ENCODE results near the gene NR2F1. TPM values are rescaled to one million over a fixed set of nuclear protein-coding genes. Genes with fewer than 3 reads are reported as not detected.

NR2F1 gene
- total and polyA plus RNA-seq, 2 experiments from 2014 or later: 7.3 to 19.9 TPM

- Histone ChIP-seq H2AFZ (peak overlapping the region; percentile 49), H3K4me3 (peak overlapping the region; percentile 65)
- WGBS (ENCODE audit: low lambda C conversion rate, missing lambda C conversion rate): 2% methylated on average over 36 of the region's 110 CpGs
These were observed 960 bp downstream of the NR2F1 start for GRCh38 chr5:93583768-93584595.

DNA sequence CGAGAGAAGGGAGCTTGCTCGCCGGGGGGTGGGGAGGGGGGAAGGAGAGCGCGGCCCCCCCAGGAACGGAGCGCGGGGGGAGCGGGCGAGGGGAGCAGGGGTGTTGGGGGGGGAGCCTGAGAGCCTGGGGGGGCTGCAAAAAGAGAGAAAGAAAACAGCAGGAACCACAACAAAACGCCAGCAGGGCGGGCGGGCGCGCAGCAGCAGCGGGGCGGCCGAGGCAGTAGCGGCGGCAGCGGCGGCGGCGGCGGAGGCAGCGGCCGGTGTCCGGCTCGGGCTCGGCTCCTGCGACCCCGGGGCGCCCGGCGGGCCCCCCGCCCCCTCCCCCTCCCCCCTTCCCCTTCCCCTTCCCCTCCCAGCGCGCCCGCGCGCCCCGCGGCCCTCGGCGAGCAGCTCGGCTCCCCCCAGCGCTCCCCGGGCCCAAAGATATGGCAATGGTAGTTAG lies 1.6 kb downstream of the NR2F1 start:
- H3K27me3 ChIP-seq: peaks cover 77% of the 10 kb centered on the region
- H3K79me2 ChIP-seq: peaks cover 8% of the 10 kb centered on the region
- WGBS (ENCODE audit: low lambda C conversion rate, missing lambda C conversion rate): no CpG with 5 or more reads among the region's 48 CpGs
- no peaks in the 10 kb centered on the region for H3K36me3 ChIP-seq (replicated peaks; ENCODE audit: insufficient read depth, low read depth)
- no peak for DNase-seq (ENCODE audit: low spot score)
- peaks cover 16% of the 10 kb centered on the region for H3K4me1 ChIP-seq (ENCODE audit: insufficient read depth)
- no peak for TF ChIP-seq EZH2 (IDR thresholded peaks at IDR 0.05; ENCODE audit: borderline replicate concordance)
- no peak for TF ChIP-seq EZH2phosphoT487 (IDR thresholded peaks at IDR 0.05; ENCODE audit: low read depth, severe bottlenecking, unreplicated experiment)
- TF ChIP-seq CTCF (IDR thresholded peaks at IDR 0.05; ENCODE audit: poor library complexity): no peak
- H3K4me2 ChIP-seq: peak overlapping the region; percentile 94
- no peak overlapping the region for H3K27ac ChIP-seq
- no peaks in the 10 kb centered on the region for H3K9me3 ChIP-seq (ENCODE audit: low read depth)
- peak overlapping the region; percentile 33 for H3K4me3 ChIP-seq
- no peaks in the 10 kb centered on the region for H3K9me2 ChIP-seq (replicated peaks; ENCODE audit: insufficient read depth)
- H4K20me1 ChIP-seq (ENCODE audit: insufficient read depth, poor library complexity, severe bottlenecking): peaks cover 13% of the 10 kb centered on the region
- no peak overlapping the region for H2AFZ ChIP-seq

More at GRCh38 chr5:93583768-93584595, 960 bp downstream of the NR2F1 start:
- peak; percentile 58 for DNase-seq (ENCODE audit: low spot score)
- H3K36me3 ChIP-seq (replicated peaks; ENCODE audit: insufficient read depth, low read depth): no peaks in the 10 kb centered on the region
- peaks cover 13% of the 10 kb centered on the region for H4K20me1 ChIP-seq (ENCODE audit: insufficient read depth, poor library complexity, severe bottlenecking)
- H3K79me2 ChIP-seq: peaks cover 8% of the 10 kb centered on the region
- H3K4me1 ChIP-seq (ENCODE audit: insufficient read depth): peaks cover 21% of the 10 kb centered on the region
- peak overlapping the region; percentile 50 for H3K27ac ChIP-seq
- TF ChIP-seq EZH2 (IDR thresholded peaks at IDR 0.05; ENCODE audit: borderline replicate concordance) (no peak), CTCF (IDR thresholded peaks at IDR 0.05; ENCODE audit: poor library complexity) (no peak), EZH2phosphoT487 (IDR thresholded peaks at IDR 0.05; ENCODE audit: low read depth, severe bottlenecking, unreplicated experiment) (no peak)
- H3K9me3 ChIP-seq (ENCODE audit: low read depth): no peaks in the 10 kb centered on the region
- peak overlapping the region; percentile 94 for H3K4me2 ChIP-seq
- no peaks in the 10 kb centered on the region for H3K9me2 ChIP-seq (replicated peaks; ENCODE audit: insufficient read depth)
- H3K27me3 ChIP-seq: peaks cover 77% of the 10 kb centered on the region

DNA sequence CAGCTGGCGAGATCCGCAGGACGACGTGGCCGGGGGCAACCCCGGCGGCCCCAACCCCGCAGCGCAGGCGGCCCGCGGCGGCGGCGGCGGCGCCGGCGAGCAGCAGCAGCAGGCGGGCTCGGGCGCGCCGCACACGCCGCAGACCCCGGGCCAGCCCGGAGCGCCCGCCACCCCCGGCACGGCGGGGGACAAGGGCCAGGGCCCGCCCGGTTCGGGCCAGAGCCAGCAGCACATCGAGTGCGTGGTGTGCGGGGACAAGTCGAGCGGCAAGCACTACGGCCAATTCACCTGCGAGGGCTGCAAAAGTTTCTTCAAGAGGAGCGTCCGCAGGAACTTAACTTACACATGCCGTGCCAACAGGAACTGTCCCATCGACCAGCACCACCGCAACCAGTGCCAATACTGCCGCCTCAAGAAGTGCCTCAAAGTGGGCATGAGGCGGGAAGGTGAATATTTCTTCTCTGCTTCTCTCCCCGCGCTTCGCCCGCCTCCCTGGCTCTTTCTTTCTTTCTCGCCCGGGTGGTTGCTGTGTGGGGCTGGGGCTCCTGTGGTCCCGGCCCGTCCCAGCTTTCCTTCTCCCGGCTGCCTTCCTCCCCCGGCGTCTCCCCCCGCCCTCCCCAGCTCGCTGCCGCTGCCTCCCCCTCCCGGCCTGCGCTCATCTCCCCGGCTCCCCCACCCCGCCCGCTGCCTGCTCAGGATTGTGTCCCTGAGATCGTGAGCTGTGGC lies 2.2 kb downstream of the NR2F1 start:
- H3K27me3 ChIP-seq: peaks cover 77% of the 10 kb centered on the region

More for the DNA sequence above, 2.2 kb downstream of the NR2F1 start:
- peak; percentile 24 for TF ChIP-seq EZH2phosphoT487 (IDR thresholded peaks at IDR 0.05; ENCODE audit: low read depth, severe bottlenecking, unreplicated experiment)
- TF ChIP-seq EZH2 (IDR thresholded peaks at IDR 0.05; ENCODE audit: borderline replicate concordance): no peak
- Histone ChIP-seq H3K36me3 (replicated peaks; ENCODE audit: insufficient read depth, low read depth) (no peaks in the 10 kb centered on the region), H3K4me3 (peak overlapping the region; percentile 21), H3K4me1 (ENCODE audit: insufficient read depth) (peaks cover 10% of the 10 kb centered on the region), H3K9me3 (ENCODE audit: low read depth) (no peaks in the 10 kb centered on the region), H3K9me2 (replicated peaks; ENCODE audit: insufficient read depth) (no peaks in the 10 kb centered on the region), H4K20me1 (ENCODE audit: insufficient read depth, poor library complexity, severe bottlenecking) (peaks cover 13% of the 10 kb centered on the region), H2AFZ (no peak overlapping the region), H3K4me2 (peak overlapping the region; percentile 94), H3K79me2 (peaks cover 8% of the 10 kb centered on the region), H3K27ac (no peak overlapping the region)
- under 1% methylated on average over 56 of the region's 70 CpGs for WGBS (ENCODE audit: low lambda C conversion rate, missing lambda C conversion rate)
- DNase-seq (ENCODE audit: low spot score): no peak
